Measurements from ENCODE around the gene F2RL1. TPM values are rescaled to one million over a fixed set of nuclear protein-coding genes. Genes with fewer than 3 reads are reported as not detected.

F2RL1 gene
- total and polyA plus RNA-seq, 2 of the 13 experiments (the other 11 are each of a cell fraction or from before 2014, with no cell fraction given), result 9.9 to 23.0 TPM

GRCh38 chr5:76801803-76802195, 17.0 kb upstream of the F2RL1 start (continued):
- TF ChIP-seq ZNF83 (CRISPR knock-in tag; IDR thresholded peaks at IDR 0.05; ENCODE audit: borderline replicate concordance) (no peak), MED13 (CRISPR knock-in tag; IDR thresholded peaks at IDR 0.05) (no peak), XBP1 (CRISPR knock-in tag; IDR thresholded peaks at IDR 0.05) (no peak)

- CTCF ChIA-PET (ENCODE audit: low intra/inter-chr PET ratio, low total read pairs), result no interaction called here
- peak; percentile 60 for DNase-seq (ENCODE audit: low spot score)
- no peaks in the 10 kb centered on the region for H4K20me1 ChIP-seq (ENCODE audit: insufficient read depth, low read length)
- WGBS (ENCODE audit: low lambda C conversion rate), result 16% methylated on average over 7 of the region's 8 CpGs
- peak; percentile 74 for ATAC-seq
- FAIRE-seq, result no peak
- H2AFZ ChIP-seq (ENCODE audit: low read length), result peak overlapping the region; percentile 52
- H3K9ac ChIP-seq (ENCODE audit: insufficient read depth, low read depth, low read length), result no peak overlapping the region
- H3K4me2 ChIP-seq (ENCODE audit: low read depth, low read length), result peak overlapping the region; percentile 48
- intact Hi-C loops (cut with micrococcal nuclease; ENCODE audit: unreplicated experiment) (loop anchor here (2.0 kb wide), 1 partner anchor 19 kb away; no protein-coding TSS in a partner anchor), in situ Hi-C loops (cut with HindIII; ENCODE audit: extremely low pct_ligation_motif_present, low pct_unique_long_range_greater_than_20kb) (no loop called here)
- peaks cover 29% of the 10 kb centered on the region for H3K4me1 ChIP-seq (ENCODE audit: insufficient read depth, low read length)
- H3K27ac ChIP-seq (ENCODE audit: extremely low read length, insufficient read depth, low read length), result no peak overlapping the region
- TF ChIP-seq ETV5 (CRISPR knock-in tag; IDR thresholded peaks at IDR 0.05; ENCODE audit: borderline replicate concordance), result peak; percentile 56; the same call in 1 of the 2 replicates
- peak in 1 of 2 experiments; percentile 34; a peak in 1 of 4 replicates for TF ChIP-seq EP300 (IDR thresholded peaks at IDR 0.05; ENCODE audit: low read depth in 2 of 2, low read length in 2 of 2)
- peak; percentile 20; the same call in 1 of the 2 replicates for TF ChIP-seq EP300 (CRISPR knock-in tag; IDR thresholded peaks at IDR 0.05; ENCODE audit: borderline replicate concordance)
- no peak for TF ChIP-seq FOXA1 (IDR thresholded peaks at IDR 0.05)
- peak; percentile 61; the same call in 1 of the 2 replicates for TF ChIP-seq FOXA1 (CRISPR knock-in tag; IDR thresholded peaks at IDR 0.05)
- peak; percentile 78 for TF ChIP-seq FOSL2 (CRISPR knock-in tag; IDR thresholded peaks at IDR 0.05)
- TF ChIP-seq CAMTA2 (CRISPR knock-in tag; IDR thresholded peaks at IDR 0.05; ENCODE audit: borderline replicate concordance), result no peak
- no peak for TF ChIP-seq DMTF1 (CRISPR knock-in tag; IDR thresholded peaks at IDR 0.05)
- peak; percentile 31 for TF ChIP-seq TEAD3 (CRISPR knock-in tag; optimal IDR thresholded peaks at IDR 0.05; ENCODE audit: borderline replicate concordance)
- peak; percentile 16; the same call in 1 of the 2 replicates for TF ChIP-seq FOXA3 (CRISPR knock-in tag; IDR thresholded peaks at IDR 0.05)
- 0 out of 2 replicates have a peak, but pooled peaks have one; percentile 17 for TF ChIP-seq CREB1 (IDR thresholded peaks at IDR 0.05)
- no peak for TF ChIP-seq CREB1 (CRISPR knock-in tag; IDR thresholded peaks at IDR 0.05)
- POLR2A ChIA-PET, result interaction anchor here (1.4 to 4.6 kb wide), 2 partner anchors 11 to 13 kb away, joined by 4 to 48 read pairs; no protein-coding TSS in a partner anchor
- H3K36me3 ChIP-seq (replicated peaks in 1 of 2; ENCODE audit: control insufficient read depth in 1 of 2, insufficient read depth in 2 of 2, low read length in 2 of 2), result no peaks in the 10 kb centered on the region
- peaks cover 2 to 4% of the 10 kb centered on the region in 2 experiments; a peak in 1 of 5 replicates for H3K27me3 ChIP-seq (ENCODE audit: control insufficient read depth in 1 of 2, insufficient read depth in 2 of 2, low read length in 2 of 2)
- no peaks in the 10 kb centered on the region for H3K79me2 ChIP-seq (ENCODE audit: insufficient read depth, low read length)
- no TSS peak for BruUV-seq (replicated peaks)
- H3K9me3 ChIP-seq (ENCODE audit: low read length), result no peaks in the 10 kb centered on the region
- no peak overlapping the region for H3K4me3 ChIP-seq (replicated peaks in 1 of 3; ENCODE audit: insufficient read depth in 1 of 3, low read depth in 2 of 3, low read length in 3 of 3)
Measured at GRCh38 chr5:76804266-76804665, 14.6 kb upstream of the F2RL1 start.

Data from HepG2 (cell line).